ENCODE results near the gene SHTN1.

The SHTN1 gene

DNA sequence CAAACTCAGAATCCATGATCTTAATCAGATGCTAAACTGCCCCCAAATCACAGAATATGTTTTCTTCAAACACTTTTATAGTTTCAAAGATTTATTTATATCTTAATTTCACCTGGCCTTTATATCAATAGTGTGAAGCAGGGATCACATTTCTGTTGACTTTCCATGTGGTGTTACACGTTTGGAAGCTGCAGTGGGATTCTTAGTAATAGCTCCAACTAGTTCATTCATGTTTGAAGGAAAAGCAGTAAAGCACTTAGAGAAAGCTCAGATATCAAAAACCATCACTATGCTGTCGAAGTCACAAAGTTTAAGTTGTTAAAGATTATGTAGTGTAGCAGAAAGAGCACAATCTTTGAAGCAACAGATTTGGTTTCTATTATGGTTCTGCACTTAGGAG is 138.9 kb downstream of the SHTN1 start:
- DNase-seq: no peak

DNA sequence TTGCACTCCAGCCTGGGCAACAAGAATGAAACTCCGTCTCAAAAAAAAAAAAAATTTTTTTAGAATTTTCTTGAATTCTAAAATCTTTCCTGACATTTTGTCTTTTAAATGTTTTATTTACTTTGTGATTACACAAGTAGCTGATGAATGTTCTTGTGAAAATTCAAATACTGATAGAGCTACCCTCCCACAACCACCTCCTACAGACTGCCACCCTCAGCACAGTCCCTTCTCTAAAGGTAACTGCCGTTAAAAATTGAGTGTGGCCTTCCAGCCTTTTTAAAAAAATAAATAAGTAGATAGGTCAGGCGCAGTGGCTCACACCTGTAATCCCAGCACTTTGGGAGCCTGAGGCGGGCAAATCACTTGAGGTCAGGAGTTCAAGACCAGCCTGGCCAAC is 140.6 kb downstream of the SHTN1 start:
- no peak for DNase-seq

DNA sequence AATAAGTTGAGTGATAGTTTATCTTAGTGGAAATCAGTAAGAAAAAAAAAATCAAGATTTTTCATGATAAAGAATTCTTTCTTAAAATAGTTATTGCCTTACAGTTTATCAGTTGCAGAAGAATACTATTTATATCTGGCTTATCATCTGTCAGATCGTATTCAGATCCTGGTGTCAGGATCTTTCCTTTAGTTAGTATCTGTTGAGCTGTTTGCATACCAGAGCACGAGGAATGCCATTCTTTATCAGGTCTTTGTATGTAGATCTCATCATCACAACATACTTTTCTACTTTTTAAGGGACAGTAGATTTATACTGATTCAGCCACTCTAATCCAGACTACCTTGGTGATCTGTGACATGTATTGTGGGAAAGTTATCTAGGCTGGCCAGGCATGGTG is 143.2 kb downstream of the SHTN1 start:
- DNase-seq: no peak

DNA sequence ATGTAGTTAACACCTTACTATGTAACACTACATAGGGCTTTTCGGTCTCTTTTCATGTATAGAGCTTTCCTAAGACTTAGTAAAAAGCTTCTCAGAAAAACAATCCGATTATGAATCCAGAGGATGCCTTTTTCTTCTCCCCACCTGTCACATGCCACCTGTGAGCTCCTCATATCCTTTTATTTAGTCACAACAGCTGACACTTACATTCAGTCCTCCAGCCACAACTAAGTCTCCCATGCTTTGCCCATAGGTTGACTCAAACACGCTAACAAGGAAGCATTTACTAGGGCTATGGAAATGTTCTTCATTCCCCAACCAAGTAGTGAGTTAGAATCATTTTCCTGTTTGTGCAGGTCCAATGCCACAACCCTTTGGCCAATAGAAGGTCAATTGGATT is 147.8 kb downstream of the SHTN1 start:
- no peak for DNase-seq

DNA sequence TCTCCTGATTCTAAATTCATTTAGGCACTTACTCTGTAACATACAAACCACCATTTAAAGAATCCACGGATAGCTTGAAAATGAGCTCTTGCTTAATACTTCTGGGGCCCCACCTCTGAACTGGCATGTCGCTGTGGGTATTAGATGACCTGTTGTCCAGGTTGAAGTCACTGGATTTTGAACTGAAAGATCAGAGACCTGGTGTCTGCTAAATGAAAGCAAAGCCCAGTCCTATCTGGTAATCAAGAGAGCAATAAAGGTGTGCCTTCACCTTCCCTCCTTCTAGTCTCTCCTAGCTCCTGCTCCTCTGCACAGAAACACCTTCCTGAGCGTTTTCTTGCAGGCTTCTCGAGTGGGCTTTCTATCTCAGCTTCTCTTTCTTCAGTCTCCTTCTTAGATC is 151.3 kb downstream of the SHTN1 start:
- no peak for DNase-seq

DNA sequence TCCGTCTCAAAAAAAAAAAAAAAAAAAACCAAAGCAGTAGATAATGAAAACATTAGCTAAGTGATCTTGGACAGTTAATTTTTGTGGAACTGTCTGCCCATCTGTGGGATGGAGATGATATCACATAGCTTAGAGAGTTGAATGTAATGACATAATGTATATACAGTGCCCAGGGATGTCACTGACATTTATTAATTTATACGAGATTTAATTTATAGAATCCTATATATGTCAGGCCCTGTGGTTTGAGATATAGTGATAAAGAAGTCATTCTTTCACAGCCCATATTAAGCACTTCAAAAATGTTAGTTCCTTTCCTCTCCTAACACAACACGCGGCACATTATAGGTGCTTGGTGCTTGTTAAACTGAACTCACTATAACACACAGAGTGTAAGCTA is 151.7 kb downstream of the SHTN1 start:
- DNase-seq: no peak

DNA sequence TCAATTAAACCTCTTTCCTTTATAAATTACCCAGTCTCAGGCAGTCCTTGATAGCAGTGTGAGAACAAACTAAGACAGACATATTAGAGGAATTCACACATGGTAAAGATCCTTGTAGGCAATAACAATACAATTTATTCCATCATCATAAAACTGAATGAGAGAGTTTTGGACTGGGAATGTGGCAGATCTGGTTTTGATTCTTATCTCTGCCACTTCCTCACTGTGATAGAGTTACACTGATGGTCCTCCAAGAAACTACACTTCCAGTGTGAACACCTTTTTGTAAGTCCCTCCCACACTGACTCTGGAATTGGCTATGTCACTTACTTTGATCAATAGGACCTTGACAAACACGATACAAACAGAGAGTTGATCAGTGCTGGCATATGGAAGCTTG is 152.7 kb downstream of the SHTN1 start:
- no peak for DNase-seq

DNA sequence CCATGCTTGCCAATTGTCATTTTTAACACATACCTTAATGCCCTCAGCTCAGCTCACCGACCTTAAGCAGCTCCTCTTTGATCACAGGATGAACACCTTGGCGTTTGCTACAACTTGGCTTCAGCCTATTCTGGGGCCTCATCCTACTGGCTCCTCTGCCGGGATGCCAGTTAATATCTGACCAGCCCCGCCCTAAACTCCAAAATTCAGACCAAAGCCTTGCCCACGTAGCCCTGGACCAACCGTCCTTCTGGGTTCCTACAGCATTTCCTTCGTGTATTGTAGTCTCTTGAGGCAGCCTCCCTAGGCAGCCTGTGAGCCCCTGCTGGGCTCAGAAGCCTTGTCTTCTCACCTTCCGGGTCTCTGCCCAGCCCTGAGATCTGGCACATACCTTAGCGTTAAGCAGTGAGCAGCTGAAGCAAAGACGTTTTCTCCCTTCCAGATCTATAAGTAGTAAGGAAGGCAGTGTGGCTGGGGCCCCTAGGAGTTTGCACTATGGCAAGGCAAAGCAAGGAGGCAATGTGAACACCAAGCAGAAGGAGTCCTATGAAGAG is 154.9 kb downstream of the SHTN1 start:
- no peak for DNase-seq

DNA sequence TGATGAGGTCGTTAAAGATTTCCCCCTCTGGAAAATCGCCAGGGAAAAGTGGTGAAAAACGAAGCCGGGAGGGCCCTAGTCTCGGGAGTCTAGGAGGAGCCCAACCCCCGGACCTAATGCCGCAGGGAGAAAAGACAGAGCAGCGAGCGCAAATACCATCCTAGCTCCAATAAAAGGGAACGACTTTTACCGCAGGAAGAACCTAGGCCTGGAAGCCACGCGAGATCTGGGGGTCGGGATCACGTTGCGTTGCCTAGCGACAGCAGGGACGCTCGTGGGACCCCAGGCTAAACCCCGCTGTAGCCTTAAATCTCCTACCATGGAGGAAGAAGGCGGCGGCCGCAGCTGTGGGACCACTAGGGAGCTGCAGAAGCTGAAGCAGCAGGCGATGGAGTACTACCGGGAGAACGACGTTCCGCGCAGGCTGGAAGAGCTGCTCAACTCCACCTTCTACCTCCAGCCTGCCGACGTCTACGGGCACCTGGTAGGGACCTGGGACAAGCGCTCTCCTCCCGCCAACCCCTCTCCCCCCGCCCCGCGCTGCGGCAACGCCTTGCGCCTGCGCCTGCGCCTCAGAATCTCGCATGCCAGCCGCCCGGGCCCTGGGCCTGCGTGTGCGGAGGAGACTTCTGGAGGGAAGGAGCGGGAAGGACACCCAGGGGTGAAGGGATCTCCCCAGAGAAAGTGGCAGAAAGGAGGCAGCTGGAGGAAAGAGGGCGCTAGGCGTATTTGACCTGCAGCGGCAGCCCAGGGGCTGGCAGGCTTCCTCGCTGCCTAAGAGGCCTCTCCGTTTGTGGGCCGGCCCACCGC is 155.5 kb downstream of the SHTN1 start, which contains the start of gene ENO4:
Gene ENO4 (plus strand): TSS at position 252 of the 810 bp plus-strand sequence. CDS start 68 bp downstream, at position 320.
- DNase-seq: no peak

DNA sequence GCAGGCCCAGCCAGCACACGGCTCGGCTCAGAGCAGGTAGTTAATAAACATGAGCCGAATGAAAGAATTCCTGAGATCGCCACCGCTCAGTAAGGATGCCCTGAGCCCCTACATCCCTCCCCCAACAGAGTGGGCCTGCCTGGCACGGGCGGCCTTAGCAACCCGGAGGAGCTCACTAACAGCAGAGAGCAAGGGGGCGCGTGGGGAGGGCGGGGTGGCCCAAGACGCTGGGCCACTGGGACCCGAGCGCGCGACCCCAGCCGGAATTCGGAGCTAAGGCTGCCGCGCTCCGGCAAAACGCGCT is 156.1 kb downstream of the SHTN1 start:
- DNase-seq: no peak

DNA sequence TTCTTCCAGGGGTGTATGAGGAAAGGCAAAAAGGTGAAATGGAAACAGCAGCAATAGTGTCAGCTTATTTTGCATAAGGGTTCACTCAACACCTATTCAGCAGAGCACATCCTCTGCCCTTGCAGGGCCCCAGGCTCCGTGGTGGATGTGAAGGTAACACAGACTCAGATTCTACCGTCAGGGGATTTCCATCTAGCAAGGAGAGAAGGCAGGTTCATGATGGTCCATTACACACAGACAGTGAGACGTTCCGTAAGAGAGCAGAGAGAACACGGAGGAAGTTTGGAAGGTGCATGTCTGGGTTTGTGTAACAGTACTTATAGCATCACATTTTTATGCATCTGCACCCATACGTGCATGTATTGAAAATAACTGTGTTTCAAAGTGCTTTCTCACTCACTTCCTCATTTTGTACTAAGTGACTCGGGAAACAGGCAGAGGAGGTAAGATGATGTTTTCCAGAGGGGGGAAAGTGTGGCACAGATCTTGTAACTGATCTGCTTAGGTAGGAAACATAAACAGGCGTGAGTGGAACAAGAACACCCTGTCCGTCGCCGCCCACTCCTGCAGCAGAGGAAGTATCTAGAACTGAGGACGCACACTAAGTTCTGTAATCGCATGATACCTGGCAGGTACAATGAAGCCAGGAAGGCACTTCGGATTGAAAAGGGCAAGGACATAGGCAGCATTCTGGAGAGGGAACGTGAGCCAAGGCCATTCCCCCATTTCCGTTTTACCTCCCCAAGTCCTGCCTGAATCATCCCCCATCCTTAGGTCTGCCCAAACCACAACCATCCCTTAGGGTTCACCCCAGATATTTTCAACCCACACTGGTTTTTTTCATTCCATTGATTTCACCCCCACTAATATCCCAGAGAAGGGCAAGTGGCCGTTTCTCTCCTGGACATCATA is 156.7 kb downstream of the SHTN1 start:
- DNase-seq: no peak

DNA sequence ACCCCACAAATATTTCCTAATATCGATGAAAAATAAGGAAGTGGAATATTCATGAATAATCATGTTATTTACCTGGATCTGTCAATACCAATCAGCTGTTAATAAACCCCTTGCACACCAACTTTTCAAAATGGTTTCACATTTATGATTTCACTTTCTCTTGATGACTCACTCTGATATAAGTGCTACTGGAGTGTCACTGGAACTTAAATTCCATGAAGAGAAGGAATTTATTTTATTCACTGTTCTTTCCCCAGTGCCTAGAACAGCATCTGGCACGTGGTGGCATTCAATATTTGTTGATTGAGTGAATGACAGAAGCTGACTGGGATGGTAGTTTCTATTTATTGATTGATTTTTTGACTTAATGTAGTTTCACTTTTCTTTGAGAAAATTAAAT is 159.2 kb downstream of the SHTN1 start:
- DNase-seq: no peak

DNA sequence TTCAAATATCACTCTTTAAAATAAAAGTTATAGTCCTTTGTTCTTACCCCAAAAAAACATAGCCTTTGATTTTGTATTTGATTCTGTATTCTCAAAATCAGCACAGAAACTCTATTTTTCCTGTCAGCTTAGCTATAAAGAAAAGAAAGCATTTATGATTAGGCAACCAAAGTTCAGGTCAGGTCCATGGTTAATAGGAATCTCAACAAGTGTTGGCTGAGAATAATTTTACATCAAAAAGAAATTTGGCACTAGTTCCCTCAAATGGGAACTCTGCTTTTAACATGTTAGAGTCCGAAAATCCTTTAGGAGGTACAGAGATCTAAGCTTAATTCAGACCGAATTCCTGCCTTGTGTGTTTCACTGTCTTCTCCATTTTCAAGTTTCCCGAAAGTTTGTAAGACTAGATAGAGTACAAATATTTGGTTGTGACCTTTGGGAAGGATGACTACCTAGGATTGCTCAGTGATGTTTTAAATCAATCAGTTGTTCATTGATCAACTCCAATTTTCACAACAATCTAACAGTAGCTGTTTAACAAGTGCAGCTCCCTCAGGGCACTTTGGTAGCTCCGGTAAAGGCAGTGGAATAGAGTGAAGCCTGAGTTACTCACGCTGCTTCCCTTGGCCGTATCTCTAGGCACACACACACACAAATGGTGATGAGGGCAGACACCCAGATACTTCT is 164.5 kb downstream of the SHTN1 start:
- no peak for DNase-seq

DNA sequence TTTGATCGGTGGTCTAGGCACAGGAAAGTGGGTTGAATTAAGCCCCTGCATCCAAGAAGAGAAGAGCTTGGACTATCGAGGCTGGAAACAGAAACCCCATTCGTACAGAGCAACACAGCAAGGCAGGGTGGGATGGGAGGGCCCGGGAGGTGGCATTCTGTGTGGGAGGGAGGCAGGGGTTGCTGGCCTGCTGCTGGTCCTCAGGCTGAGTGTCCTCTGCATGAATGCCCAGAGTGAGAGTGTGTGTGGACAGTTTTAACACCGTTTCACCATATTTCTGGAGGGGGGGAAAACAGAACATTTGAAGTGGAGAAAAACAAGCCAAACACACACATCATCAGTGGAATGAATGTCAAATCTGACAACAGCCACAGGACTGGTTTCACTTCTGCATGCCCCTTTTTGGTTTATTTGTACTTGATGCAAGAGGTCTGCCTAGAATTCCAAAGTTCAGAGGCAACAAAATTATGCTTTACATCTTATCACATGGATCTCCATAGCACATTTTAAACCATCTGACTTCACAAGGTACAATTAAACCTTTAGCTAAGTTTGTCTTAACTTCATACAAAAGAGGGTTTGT is 166.8 kb downstream of the SHTN1 start:
- DNase-seq: no peak

DNA sequence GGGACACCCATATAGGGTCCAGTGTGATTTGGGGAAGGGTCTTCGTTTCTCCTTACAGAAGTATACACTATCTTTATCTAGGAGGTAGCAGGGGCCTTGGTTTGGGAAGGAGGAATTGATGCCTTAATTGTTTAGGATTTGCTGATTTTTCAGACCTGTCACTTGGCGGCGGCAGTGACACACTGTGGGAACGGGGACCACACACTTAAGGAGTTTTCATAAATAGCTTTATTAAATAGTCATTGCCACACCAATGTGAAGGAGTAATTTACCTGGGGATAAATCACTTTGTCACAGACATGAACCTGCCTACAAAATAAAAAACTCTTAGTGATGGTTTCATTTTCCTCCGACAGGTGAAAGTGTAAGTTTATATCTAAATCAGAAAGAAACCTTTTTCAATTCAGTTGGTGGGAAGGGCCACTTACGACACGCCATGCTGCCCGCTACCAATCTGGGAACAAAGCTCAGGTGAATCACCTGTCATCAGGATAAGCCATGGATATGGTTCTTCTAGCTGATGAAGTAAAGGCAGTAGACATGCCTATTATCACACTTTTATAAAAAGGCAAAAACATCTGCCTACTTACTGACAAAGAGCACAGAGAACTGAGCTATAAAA is 168.0 kb downstream of the SHTN1 start:
- no peak for DNase-seq

DNA sequence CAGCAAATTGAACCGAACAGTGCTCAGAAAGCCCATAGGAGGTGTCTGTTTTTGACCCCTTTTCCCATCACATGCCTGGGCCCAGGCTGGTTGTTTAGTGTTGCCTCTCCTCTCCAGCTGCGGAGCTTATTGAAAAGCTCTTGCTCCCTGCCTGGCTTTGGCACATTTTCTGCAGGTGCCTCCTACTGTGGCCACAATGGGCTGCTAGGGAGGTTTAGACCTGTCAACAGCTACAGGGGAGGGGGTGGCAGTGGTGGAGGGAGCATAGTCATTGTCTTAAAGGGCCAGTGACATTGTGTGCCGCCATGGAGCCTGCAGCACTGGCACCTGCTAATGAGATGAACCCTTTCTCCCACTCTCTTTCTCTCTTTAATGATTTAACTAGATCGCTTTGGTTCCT is 168.9 kb downstream of the SHTN1 start:
- DNase-seq: no peak

DNA sequence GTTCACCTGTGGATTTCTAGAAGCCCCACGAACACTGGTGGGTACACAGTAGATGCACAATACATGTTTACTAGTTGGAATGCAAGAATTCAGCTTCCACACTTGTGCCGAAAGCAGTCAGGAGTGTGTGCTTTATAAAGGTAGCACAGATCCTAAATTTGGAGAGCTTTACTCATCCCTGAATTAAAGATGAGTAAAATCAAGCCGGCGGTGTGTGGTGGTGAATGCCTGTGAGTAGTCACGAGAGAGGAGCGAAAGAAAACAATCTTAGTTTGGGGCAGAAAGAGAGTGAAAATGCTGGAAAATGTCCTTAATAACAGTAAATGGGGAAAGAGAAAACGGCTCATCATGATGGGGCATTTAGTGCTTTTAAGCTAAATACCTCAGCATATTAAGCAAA is 169.3 kb downstream of the SHTN1 start:
- no peak for DNase-seq

DNA sequence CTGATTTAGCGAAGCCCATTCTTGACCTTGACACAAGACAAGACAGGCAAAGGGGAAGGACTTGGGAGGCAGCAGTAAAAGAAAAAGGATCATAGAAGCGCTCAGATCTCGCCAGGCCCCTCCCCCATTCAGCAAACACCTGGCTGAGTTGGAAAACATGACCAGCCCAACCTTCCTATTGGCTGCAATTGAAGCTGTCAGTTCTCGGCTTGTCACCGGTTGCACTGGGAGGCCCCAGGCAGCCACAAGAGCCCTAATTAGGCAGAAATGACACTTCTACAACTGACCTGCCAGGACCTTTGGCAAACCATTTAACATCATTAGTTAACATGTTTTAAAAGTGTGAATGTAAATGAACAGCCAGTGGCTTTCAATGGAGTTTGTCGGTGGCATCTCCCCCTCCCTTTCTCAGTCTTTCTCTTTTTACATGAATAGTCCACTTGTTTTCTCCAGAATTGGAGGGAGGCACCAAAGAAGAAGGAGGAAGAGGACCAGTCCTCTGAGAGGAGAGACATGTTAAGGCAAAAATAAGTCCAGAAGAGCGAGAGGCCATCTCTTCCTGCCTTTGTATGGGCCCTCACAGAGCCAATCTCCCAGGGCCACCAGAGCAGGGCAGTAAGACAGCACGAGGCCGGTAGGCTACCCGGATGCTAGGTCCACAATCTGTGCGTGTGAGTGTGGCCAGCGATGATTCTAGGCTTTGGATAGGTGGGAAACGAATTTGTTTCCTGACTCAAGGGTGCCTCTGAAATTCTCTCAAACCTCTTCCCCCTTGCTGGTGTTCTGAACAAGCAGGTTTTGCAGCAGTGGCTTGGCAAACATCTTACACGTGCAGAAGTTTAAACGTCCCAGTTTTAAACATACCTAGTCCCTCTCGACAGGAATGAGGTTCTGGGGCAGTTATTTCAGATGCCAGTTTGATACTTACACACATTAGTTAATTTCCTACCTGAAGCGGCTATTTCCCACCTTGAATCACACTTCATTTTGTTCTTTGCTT is 170.7 kb downstream of the SHTN1 start:
- DNase-seq: no peak

DNA sequence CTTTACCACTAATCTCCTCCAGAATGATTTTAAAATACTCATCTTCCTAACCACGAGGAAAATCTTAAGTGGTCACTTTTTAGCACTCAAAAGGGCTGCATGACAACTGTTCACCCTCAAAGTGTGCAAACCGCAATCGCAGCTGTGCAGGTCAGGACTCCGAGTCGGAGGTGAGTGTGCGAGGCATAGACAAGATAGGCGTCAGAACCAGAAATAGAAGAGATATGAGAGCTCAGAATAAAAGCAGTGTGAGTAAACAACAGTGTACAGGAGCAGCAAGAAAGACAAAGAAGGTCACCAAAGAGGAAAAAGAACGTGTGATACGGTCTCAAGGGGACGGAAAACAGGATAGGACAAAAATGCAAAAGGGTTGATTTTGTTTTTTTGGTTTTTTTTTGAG is 173.2 kb downstream of the SHTN1 start:
- no peak for DNase-seq

Measured in stimulated activated naive CD4-positive, alpha-beta T cell treated with Interleukin-2 at 50 U/mL for 16 hours (primary cell).